ENCODE data around the gene AEBP1.

- TF ChIP-seq CTCF (IDR thresholded peaks at IDR 0.05; ENCODE audit: low read depth, low read length), result no peak
- no peak for TF ChIP-seq EZH2phosphoT487 (IDR thresholded peaks at IDR 0.05; ENCODE audit: low read depth)
These were observed 6.8 kb downstream of the AEBP1 start for GRCh38 chr7:44110719-44111635.

Data from OCI-LY3 (cell line).